Retina (tissue), 1 donor: ENCODE data around the gene DCAF5.
A peak's percentile ranks its signal among the peaks of the same experiment; 100 is the strongest.
"Not testable (repeated sequence)": the region's sequence is repeated elsewhere in the genome, so short reads cannot be mapped to it uniquely, and the experiment has no call there.

Experiments
- DNase-seq: peaks from one replicate; pipeline ENCODE4 v3.0.0-alpha.2; 2016

The DCAF5 gene, protein sequence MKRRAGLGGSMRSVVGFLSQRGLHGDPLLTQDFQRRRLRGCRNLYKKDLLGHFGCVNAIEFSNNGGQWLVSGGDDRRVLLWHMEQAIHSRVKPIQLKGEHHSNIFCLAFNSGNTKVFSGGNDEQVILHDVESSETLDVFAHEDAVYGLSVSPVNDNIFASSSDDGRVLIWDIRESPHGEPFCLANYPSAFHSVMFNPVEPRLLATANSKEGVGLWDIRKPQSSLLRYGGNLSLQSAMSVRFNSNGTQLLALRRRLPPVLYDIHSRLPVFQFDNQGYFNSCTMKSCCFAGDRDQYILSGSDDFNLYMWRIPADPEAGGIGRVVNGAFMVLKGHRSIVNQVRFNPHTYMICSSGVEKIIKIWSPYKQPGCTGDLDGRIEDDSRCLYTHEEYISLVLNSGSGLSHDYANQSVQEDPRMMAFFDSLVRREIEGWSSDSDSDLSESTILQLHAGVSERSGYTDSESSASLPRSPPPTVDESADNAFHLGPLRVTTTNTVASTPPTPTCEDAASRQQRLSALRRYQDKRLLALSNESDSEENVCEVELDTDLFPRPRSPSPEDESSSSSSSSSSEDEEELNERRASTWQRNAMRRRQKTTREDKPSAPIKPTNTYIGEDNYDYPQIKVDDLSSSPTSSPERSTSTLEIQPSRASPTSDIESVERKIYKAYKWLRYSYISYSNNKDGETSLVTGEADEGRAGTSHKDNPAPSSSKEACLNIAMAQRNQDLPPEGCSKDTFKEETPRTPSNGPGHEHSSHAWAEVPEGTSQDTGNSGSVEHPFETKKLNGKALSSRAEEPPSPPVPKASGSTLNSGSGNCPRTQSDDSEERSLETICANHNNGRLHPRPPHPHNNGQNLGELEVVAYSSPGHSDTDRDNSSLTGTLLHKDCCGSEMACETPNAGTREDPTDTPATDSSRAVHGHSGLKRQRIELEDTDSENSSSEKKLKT

DNA sequence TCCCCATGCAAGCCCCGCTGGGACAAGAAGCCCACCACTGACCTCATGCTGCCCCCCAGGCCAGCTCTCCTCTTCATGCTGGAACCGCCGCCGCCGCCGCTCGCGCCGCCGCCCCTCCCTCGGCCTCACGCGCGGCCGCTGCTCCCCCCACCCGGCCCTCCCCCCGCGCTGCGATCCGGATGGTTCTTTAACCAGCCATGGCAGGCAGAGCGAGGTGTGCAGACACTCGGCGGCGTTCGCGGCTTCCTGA lies at the start of gene DCAF5:
Gene DCAF5, minus strand, starts transcription at position 218 of the 250 bp plus-strand sequence. Its CDS starts 141 bp downstream, at position 77.
- no peak for DNase-seq

DNA sequence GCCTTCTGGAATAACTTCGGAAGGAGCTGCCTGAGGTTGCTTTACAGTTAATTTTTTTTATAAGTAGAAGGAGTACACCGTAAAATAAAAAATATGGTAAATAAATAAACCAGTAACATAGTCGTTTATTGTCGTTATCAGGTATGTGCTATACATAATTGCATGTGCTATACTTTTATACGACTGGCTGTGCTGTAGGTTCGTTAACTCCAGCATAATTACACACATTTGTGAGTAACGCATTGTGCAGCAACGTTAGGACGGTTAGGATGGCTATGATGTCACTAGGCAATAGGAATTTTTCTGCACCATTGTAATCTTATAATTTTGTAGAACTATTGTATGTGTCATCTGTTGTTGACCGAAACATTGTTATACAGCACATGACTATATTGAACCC lies 46.9 kb upstream of the DCAF5 start:
- no peak for DNase-seq

DNA sequence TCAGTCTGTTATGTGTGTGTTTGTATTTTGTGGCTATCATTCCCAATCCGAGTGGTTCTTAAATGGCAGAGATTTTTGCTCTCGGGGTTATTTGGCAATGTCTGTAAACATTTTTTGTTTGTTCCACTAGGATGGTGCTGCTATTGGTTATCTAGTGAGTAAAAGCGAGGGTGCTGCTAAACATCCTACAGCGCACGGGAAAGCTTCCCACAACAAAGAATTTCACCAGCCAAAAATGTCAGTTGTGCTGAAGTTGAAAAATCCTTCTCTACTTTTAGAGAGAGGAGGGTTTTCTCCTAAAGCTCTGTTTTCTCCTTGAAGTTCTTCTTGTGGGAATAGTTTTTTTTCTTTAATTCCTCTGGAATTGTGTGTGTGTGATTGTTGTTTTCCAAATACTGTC lies 40.8 kb upstream of the DCAF5 start:
- no peak for DNase-seq

DNA sequence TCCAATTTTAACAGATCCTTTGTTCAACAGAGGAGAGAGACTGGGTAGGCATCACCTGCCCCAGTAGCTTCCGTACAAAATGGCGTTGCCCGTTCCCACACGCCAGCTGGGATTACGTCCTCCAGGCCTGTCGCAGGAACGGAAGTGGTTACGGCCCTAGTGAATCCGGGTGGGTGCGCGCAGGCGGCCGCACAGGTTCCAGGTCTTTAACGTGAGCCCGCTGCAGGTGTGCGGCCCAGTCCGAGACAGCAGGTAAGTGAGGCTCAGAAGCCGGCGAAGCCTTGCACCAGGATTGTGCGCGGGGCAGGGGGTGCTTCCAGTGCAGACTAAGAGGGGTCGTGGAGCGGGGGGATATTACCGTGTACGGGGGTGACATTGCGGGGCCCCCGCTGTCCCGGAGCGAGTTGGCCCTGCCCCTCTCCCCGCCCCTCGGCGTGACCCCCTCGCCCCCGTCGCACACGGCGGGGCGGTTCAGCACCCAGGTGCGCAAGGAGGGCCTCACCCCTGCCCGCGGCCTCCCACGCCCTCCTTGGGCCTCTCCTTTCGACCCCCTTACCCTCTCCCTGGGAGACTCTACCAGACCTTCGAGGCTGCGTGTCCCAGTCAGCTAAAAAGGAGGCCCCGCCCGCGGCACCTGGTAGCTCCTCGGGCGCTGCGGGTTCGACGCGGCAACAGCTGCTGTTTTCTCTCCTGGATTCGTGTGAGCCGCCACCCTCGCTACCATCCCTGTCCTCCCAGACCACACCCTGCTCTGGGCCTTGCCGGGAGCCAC lies 38.6 kb upstream of the DCAF5 start, which contains the start of gene EXD2:
Gene EXD2, plus strand, starts transcription at position 159 of the 772 bp plus-strand sequence. CDS start 17,973 bp downstream, outside the sequence.
- DNase-seq: peak; percentile 92

DNA sequence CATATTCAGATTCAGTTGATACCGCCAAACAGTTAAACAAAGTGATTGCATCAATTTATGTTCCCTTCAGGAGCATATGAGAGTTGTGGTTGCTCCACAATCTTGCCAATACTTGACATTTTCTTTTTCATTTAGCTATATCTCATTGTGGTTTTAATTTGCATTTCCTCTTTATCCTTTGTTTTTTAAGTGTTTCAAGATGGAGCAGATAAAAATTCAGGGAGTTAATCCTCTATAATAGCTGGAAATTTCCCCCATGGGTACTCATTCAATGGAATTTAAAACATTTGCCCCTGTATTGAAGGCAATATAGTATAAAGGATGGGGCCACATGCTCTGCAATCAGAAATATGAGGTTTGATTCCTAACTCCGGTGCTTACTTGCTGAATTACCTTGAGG lies 37.3 kb upstream of the DCAF5 start:
- no peak for DNase-seq

DNA sequence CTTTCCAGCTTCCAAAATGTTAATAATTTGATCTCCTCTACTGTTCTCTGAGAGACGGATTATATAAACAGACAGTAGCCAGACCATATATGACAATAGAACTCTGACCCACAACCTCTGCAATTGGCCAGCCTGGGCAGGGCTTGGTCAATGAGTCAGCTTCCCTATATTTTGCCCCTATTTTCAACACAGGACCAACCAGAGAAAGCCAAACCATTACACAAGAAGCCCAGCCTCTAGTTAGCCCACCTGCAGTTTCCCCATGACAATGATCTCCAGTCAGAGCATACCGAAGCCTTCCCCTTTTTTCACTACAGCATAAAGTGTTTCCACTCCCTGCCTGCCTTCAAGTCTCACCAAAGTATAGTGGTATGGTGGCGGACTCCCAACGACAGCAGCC lies 30.8 kb upstream of the DCAF5 start:
- no peak for DNase-seq

DNA sequence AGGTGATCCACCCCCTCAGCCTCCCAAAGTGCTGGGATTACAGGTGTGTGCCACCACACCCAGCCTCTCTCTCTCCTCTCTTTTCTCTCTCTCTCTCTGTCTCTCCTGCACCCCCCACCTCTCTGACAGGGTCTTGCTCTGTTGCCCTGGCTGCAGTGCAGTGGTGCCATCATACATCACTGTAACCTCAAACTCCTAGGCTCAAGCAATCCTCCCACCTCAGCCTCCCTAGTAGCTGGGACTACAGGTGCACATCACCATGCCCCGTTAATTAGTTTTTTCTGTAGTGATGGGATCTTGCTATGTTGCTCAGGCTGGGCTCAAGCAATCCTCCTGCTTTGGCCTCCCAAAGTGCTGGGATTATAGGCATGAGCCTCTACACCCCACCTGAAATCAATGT lies 29.7 kb upstream of the DCAF5 start:
- DNase-seq: not testable (repeated sequence)

DNA sequence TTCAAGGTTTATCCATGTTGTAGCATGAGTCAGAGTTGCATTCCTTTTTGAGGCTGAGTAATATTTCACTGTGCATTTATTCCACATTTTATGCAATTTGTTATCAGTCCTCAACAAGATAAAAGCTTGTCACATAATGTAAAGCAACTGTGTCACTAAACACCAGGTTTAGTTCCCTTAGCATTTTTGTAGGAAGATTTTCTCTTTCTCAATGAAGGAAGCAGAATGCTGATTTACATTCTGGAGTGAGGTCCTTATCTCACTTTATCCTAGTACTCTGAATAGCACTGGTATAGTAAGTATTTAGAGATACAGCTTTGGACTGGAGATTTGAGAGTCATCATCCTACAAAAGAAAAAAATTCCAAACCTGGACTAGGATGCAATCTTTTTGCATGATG lies 28.6 kb upstream of the DCAF5 start:
- no peak for DNase-seq

DNA sequence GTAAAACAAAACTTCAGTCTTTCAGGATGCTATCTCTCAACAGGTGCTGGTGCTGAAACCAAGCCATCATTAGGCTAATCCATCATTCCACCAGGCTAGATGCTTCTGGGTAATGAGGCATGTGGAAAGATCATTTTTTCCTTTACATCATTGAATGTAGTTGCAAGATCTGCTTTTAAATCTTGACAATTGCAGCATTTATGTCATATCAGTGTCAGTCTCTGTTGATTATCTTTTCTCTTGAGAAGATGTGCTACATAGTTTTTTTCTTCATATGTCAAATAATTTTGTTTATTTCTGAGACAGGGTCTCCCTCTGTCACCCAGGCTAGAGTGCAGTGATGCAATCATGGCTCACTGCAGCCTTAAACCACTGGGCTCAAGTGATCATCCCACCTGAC lies 22.2 kb upstream of the DCAF5 start:
- no peak for DNase-seq

DNA sequence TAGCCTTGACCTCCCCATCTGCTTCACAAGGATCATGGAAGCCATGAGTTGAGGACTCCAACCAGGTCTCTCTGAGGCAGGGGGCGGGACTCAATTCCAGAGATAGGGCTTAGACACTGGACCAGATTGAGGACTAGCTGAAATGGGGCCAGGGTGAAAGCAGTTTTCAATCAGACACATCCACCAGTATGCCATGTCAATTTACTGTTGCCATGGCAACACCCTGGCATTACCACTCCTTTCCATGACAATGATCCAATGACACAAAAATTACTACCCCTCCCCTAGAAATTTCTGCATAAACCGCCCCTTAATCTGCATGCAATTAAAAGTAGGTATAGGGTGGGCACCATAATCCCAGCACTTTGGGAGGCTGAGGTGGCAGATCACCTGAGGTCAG lies 18.6 kb upstream of the DCAF5 start:
- DNase-seq: no peak

DNA sequence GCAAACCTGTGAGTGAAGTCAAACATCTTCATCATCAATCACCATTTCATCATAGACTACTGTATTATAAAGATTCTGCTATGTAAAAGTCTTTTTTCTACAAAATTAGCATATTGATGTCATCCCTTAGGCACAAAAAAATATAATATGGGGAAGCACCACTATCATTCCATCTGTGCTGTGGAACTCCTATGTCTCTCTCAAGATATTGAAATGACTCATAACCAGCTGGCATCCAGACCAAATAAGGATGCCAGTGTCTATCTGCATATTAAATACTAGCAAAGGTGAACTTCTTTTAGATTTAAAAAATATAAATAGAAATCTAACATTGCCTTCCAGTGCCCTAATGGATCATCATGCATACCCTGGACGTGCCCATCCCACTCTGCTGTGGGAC lies 17.9 kb upstream of the DCAF5 start:
- DNase-seq: no peak

DNA sequence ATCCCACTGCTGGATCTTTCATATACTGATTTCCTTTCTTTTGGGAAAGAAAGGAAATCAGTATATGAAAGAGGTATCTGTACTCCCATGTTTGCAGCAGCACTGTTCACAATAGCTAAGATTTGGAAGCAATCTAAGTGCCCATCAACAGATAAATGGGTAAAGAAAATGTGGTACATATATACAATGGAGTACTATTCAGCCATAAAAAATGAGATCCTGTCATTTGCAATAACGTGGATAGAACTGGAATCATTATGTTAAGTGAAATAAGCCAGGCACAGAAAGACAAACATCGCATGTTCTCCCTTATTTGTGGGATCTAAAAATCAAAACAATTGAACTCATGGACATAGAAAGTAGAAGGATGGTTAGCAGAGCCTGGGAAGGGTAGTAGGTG lies 12.9 kb upstream of the DCAF5 start:
- not testable (repeated sequence) for DNase-seq

DNA sequence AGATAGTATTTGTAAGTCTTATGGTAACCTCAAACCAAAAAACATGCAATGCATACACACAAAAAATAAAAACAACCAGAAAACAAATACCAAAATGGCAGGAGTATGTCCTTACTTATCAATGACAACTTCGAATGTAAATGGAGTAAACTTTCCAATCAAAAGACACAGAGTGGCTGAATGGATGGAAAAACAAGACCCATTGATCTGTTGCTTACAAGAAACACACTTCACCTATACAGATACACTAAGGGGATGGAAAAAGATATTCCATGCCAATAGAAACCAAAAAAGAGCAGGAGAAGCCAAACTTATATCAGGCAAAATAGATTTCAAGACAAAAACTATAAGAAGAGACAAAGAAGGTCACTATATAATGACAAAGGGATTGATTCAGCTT lies 8.7 kb upstream of the DCAF5 start:
- DNase-seq: no peak

DNA sequence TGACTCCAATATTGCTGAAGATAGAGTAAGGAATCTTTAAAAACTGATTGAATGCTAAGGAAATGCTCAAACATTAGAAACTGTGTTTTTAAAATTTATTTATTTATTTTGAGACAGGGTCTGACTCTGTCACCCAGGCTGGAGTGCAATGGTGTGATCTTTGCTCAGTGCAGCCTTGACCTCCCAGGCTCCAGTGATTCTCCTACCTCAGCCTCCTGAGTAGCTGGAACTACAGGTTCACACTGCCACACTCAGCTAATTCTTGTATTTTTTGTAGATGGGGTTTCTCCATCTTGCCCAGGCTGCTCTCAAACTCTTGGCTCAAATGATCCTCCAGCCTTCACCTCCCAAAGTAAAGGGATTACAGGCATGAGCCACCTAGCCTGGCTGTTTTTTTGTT lies 3.3 kb upstream of the DCAF5 start:
- no peak for DNase-seq

DNA sequence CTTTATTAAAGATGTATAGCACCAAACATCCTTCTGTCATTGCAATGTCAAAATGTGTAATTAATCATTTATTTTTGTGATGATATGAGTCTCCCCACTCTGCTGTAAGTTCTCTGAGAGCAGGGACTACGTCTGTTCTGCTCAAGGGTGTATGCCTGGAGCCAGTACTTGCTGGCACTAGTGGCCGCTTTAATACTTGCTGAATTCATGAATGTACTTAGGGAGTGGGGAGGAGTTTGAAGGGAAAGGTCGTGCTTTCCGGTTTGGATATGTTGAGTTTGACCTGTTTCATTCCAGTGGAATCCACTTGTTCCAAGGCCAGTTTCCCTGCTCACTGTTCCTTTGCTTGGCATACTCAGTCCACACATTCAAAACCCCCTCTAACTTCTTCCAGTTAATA lies 1.9 kb upstream of the DCAF5 start:
- DNase-seq: no peak

DNA sequence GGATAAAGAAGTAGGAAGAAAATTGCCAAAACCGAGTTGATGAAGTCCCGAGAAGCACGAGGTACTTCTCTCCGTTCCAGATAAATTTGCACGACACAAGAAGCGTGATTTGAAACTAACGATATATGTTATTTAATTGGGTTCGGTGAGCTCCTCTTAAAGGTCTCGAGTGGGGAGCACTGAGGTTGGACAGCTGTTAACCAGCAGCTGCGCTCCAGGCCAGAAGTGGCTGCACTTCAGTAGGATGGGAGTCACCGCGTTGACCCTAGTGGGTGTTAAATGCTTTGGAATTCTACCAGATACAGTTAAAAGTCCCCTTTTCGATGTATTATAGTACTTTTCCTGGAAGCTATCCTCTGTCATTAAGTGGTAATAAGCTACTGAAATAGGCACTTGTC lies 953 bp upstream of the DCAF5 start:
- no peak for DNase-seq

DNA sequence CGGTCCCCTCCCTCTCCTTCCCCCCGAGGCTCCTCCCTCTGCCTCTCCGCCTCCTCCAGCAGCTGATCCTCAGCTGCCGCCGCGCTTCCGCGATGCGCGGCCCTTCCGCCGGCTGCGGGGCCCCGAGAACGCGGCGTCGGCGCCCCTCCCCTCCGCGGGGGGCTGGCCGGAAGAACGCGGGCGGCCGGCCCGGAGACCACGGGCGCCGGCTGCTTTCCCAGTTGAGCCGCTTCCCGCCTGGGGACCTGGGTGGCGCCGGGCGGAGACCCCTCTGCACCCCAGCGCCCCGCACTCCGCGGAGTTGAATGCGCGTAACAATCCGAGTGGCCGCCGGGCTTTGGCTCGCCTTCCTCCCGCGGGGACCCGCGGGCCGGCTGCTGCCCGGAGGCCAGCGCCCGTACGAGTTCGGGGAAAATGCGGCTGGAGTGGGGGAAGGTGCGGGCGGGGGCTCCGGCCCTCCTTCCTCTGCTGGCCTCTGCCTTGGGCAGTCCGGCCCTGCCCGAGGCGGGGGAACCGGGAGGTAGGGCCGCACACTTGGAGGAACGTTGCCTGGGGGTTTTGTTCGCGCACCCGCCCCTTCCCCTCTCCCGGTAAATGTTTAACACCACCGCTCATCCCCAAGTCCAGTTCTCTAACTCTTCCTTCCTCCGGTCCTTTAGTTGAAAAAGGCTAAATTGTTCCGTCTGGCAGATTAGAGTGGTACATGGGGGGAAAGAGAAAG lies 393 bp upstream of the DCAF5 start:
- DNase-seq: peak; percentile 90

DNA sequence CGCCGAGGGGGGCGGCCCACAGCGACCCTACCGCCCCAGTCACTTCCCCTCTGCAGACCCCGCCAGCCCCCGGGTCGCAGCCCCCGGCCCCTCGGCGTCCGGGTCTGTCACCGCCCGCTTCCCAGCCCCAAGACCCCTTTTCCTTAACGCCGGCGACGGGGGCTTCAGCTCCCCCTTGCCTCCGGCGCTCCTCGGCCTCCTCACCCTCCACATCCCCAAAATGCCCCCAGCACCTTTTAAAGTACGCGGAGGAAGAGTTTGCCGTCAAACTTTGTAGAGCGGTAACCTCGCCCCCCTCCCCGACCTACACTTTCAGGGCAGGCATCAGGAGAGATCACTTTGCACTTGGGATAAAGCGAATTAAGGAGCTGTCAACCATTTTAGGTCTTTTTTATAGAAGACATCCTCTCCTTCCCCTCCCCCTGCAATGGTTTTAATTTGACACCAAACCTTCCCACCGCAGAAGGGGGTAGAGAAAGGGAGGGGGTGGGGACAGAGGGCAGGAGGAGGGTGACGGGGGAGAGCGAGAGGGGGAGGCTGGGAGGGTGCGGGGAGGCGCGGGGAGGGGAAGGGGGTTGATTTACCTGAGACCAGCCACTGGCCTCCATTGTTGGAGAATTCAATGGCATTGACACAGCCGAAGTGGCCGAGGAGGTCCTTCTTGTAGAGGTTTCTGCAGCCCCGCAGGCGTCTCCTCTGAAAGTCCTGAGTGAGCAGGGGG lies 578 bp downstream of the DCAF5 start:
- DNase-seq: peak; percentile 39

DNA sequence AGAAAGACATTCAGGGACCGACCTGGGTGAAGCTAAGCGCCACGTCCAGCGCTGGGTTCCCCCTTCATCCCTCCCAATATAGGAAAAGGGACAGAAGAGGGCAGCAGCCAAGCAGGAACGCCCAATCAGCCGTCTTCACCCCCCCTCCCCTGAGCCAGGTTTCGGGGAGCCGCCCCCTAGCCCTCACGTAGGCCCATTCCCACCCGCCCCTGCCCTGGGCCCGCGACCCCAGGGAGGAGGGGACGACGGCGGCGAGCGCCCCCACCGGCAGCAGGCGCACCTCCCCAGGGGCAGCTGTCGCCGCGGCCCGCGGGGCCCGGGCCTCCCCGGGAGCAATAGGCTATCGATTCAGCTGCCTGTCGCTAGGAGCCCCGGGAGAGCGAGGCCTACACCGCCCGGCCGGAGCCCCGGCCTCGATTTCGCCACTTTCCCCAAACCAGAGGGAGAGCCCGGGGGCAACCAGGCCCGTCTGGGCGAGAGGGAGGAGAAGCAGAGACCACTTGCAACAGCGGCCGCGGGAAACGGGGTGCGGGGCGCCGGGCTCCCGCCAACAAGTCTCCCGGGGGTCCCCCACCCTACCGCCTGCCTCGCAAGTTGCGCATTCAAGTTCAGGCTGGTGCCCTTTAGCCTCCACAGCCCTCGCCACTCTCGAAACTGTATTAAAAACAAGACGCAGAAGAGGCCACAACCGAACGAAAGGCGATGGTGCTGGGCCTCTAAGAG lies 1.3 kb downstream of the DCAF5 start:
- peak; percentile 88 for DNase-seq

DNA sequence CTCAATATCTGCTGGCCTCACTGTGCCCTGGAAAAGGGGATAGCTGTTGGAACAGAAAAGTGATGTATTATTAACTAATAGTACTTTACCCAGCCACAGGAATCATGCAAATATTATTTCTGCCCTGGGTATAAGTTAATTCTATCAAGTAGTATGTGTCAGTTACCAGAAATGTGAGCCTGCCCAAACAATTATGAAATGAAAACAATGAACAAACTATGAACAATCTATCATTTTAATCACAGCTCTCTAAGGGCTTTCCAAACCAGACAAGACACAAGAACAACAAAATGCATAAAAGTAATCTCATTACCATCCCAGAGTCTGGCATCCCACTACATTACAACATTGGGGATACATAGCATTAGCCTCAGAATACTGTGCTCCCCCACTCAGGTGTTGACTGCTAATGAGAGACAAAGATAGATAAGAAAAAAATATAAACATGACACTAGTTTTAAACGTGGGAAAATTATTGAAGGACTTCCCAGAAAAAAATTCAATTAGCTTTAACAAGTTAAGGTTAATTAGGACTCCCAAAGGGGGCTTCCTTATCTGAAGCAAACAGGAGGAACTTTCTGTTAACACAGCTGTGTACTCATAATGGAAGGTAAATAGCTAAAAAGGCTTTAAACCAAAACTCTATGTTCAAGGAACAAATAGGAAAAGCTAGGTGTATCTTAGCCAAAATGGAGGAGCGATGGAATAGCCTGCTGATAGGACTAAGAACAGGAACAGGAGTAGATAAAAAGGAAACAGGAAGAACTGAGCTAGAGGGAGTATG lies 3.3 kb downstream of the DCAF5 start:
- DNase-seq: no peak
